SK-N-SH (cell line): Measurements from ENCODE around the gene CHD6. TPM values are rescaled to one million over a fixed set of nuclear protein-coding genes. Genes with fewer than 3 reads are reported as not detected.

Source experiments
- CTCF ChIA-PET: fragments of 300-600, 350-600 bp; formaldehyde crosslinking; extraction: SDS; loops from one replicate; lab custom pipeline; 2021; lab: Yijun Ruan, JAX
- POLR2A ChIA-PET: fragments of 350-600 bp; sonication (Branson Sonifier 250); formaldehyde crosslinking; extraction: SDS; loops from one replicate; lab custom pipeline; 2020; ENCODE audit warnings: antibody characterized with exemption, inconsistent platforms; lab: Yijun Ruan, JAX
- DNase-seq: peaks from one replicate; pipeline ENCODE4 v3.0.0; 2012
- H2AFZ ChIP-seq: fragments of 200-600 bp; sonication (generic); 2 replicates; pipeline ENCODE4 v1.8.1; 2016; ENCODE audit warnings: antibody characterized with exemption, mild to moderate bottlenecking, low read depth
- H3F3A ChIP-seq: fragments of 200-600 bp; sonication (generic); replicated peaks from 2 replicates; pipeline ENCODE3; 2016; ENCODE audit warnings: antibody characterized with exemption, mild to moderate bottlenecking; ENCODE audit not compliant: insufficient read depth
- H3K27ac ChIP-seq, 2 experiments: fragments of 200-500 bp in 1 of 2; fragments of 200-600 bp in 1 of 2; sonication (Bioruptor generic) in 1 of 2; sonication (generic), shearing (Covaris generic) in 1 of 2; 2 replicates each; pipeline versions ENCODE4 v1.5.1 to v1.6.1; 2014 to 2016; ENCODE audit warnings: low read depth in 2 of 2, inconsistent platforms in 1 of 2, low read length in 1 of 2, mild to moderate bottlenecking in 1 of 2, mixed read lengths in 1 of 2
- H3K27me3 ChIP-seq: fragments of 200-600 bp; sonication (generic), shearing (Covaris generic); 2 replicates; pipeline ENCODE4 v1.6.1; 2016; ENCODE audit warnings: mixed run types; ENCODE audit not compliant: insufficient read depth
- H3K36me3 ChIP-seq, 2 experiments: fragments of 200-500 bp in 1 of 2; fragments of 200-600 bp in 1 of 2; sonication (Bioruptor generic) in 1 of 2; sonication (generic) in 1 of 2; replicated peaks in 1 of 2; 2 replicates each; pipeline versions ENCODE3 to v1.5.1; 2014 to 2016; ENCODE audit warnings: low read length in 1 of 2, mild to moderate bottlenecking in 1 of 2; ENCODE audit not compliant: insufficient read depth in 2 of 2, control insufficient read depth in 1 of 2
- H3K4me1 ChIP-seq, 2 experiments: fragments of 200-500 bp in 1 of 2; fragments of 200-600 bp in 1 of 2; sonication (Bioruptor generic) in 1 of 2; sonication (generic), shearing (Covaris generic) in 1 of 2; 2 replicates each; pipeline versions ENCODE4 v1.5.1 to v1.6.1; 2014 to 2016; ENCODE audit warnings: low read depth in 1 of 2, low read length in 1 of 2, mixed run types in 1 of 2; ENCODE audit not compliant: insufficient read depth in 2 of 2, control insufficient read depth in 1 of 2
- H3K4me2 ChIP-seq: fragments of 200-600 bp; sonication (generic), shearing (Covaris generic); 2 replicates; pipeline ENCODE4 v1.6.1; 2017; ENCODE audit warnings: mixed run types
- H3K4me3 ChIP-seq, 2 experiments: fragments of 200-500 bp in 1 of 2; fragments of 200-600 bp in 1 of 2; sonication (Bioruptor generic) in 1 of 2; sonication (generic), shearing (Covaris generic) in 1 of 2; 2 replicates each; pipeline versions ENCODE4 v1.5.1 to v1.8.1; 2014 to 2016; ENCODE audit warnings: low read depth in 2 of 2, inconsistent platforms in 1 of 2, low read length in 1 of 2, mild to moderate bottlenecking in 1 of 2, mixed read lengths in 1 of 2, moderate library complexity in 1 of 2
- H3K79me2 ChIP-seq: fragments of 200-600 bp; sonication (generic); 2 replicates; pipeline ENCODE4 v1.8.1; 2017; ENCODE audit warnings: mild to moderate bottlenecking; ENCODE audit not compliant: insufficient read depth
- H3K9ac ChIP-seq: fragments of 200-600 bp; sonication (generic); 2 replicates; pipeline ENCODE4 v1.6.1; 2017; ENCODE audit warnings: mixed run types
- H3K9me2 ChIP-seq: fragments of 200-600 bp; sonication (generic); 2 replicates; pipeline ENCODE4 v1.6.1; 2017; ENCODE audit warnings: mixed run types
- H3K9me3 ChIP-seq: fragments of 200-600 bp; sonication (generic); 2 replicates; pipeline ENCODE4 v1.6.1; 2017; ENCODE audit warnings: mixed run types, mild to moderate bottlenecking, moderate library complexity
- H4K20me1 ChIP-seq: fragments of 200-600 bp; sonication (generic); 2 replicates; pipeline ENCODE4 v1.6.1; 2017; ENCODE audit warnings: mild to moderate bottlenecking, mixed run types; ENCODE audit not compliant: insufficient read depth
- CTCF ChIP-seq: fragments of 200-600 bp; sonication (generic); IDR thresholded peaks from 2 replicates; pipeline ENCODE4 v1.6.1; 2017; ENCODE audit warnings: antibody characterized with exemption, mild to moderate bottlenecking, moderate library complexity
- ELF1 ChIP-seq: IDR thresholded peaks from 2 replicates; pipeline ENCODE4 v1.4.0; 2012
- FOSL2 ChIP-seq: IDR thresholded peaks from 2 replicates; pipeline ENCODE4 v1.4.0; 2012; ENCODE audit warnings: low read depth, mild to moderate bottlenecking, moderate library complexity, borderline replicate concordance
- FOXJ3 ChIP-seq: sonication (generic); formaldehyde crosslinking; IDR thresholded peaks from 2 replicates; pipeline ENCODE4 v1.5.1; 2020; ENCODE audit warnings: mild to moderate bottlenecking, missing genetic modification reagents
- IRF3 ChIP-seq: fragments of 150-350 bp; IDR thresholded peaks from 2 replicates; pipeline ENCODE4 v1.6.1; 2016; ENCODE audit warnings: mild to moderate bottlenecking, low read depth, low read length
- MXI1 ChIP-seq: IDR thresholded peaks from 2 replicates; pipeline ENCODE4 v1.6.1; 2012; ENCODE audit warnings: mild to moderate bottlenecking, low read depth, low read length, improper control_type of control experiment
- NFIC ChIP-seq: IDR thresholded peaks from 2 replicates; pipeline ENCODE4 v1.4.0; 2012; ENCODE audit warnings: borderline replicate concordance
- NRF1 ChIP-seq: IDR thresholded peaks from 2 replicates; pipeline ENCODE4 v1.6.1; 2012; ENCODE audit warnings: low read depth, mild to moderate bottlenecking, low read length
- RAD21 ChIP-seq: IDR thresholded peaks from 2 replicates; pipeline ENCODE4 v1.6.1; 2012; ENCODE audit warnings: mild to moderate bottlenecking, low read length
- RCOR1 ChIP-seq: fragments of 150-350 bp; IDR thresholded peaks from 2 replicates; pipeline ENCODE4 v1.6.1; 2017; ENCODE audit warnings: antibody characterized with exemption, low read length
- REST ChIP-seq: IDR thresholded peaks from 2 replicates; pipeline ENCODE4 v1.6.1; 2012; ENCODE audit warnings: mild to moderate bottlenecking, low read depth, low read length, moderate library complexity
- RXRA ChIP-seq: IDR thresholded peaks from 2 replicates; pipeline ENCODE4 v1.4.0; 2012; ENCODE audit warnings: low read depth, mild to moderate bottlenecking, borderline replicate concordance
- TCF12 ChIP-seq: IDR thresholded peaks from 2 replicates; pipeline ENCODE4 v1.4.0; 2012
- TEAD4 ChIP-seq: IDR thresholded peaks from 2 replicates; pipeline ENCODE4 v1.4.0; 2012; ENCODE audit warnings: mild to moderate bottlenecking, borderline replicate concordance; ENCODE audit not compliant: insufficient read depth
- ZBTB33 ChIP-seq: IDR thresholded peaks from 2 replicates; pipeline ENCODE4 v1.4.0; 2012; ENCODE audit warnings: low read depth, borderline replicate concordance
- WGBS: methylation state at CpG from one replicate; pipeline ENCODE4 v1.1.6; 2017; ENCODE audit warnings: low lambda C conversion rate; 5-methylcytosine and 5-hydroxymethylcytosine counted together
- polyA plus RNA-seq, 3 experiments: library from polyadenylated mRNA; depleted of rRNA; stranded (reverse); fragments of >200 nt; gene quantifications; 2 replicates each; pipeline ENCODE4 v1.2.3, GENCODE V29; 2012

The CHD6 gene
- polyA plus RNA-seq, 1 of the 3 experiments (the other 2 are of a cell fraction), result 7.1 TPM

DNA sequence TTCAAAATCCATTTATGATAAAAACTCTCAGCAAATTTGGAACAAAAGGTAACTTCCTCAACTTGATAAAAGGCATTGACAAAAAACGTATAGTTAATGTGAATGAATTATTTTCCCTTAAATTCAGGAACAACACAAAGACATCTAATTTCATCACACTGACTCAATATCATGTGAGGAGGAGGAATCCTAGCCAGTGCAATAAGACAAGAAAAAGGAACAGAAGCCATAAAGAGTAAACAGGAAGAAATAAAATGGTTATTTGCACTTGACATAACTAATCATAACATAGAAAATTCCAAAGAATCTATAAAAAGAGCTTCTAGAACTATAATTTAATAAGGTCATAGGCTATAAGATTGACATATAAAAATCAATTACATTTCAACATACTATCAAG, 31.4 kb downstream of the CHD6 start:
- Histone ChIP-seq H2AFZ (no peak overlapping the region), H3K27me3 (no peaks in the 10 kb centered on the region), H3K4me3 (no peak overlapping the region), H3K27ac (no peak overlapping the region), H3F3A (peaks cover 3% of the 10 kb centered on the region), H3K36me3 (peaks cover 2 to 10% of the 10 kb centered on the region in 2 experiments), H3K9ac (no peak overlapping the region), H3K4me1 (no peaks in the 10 kb centered on the region), H3K79me2 (peaks cover 97% of the 10 kb centered on the region), H3K9me2 (no peaks in the 10 kb centered on the region), H4K20me1 (peaks cover 39% of the 10 kb centered on the region), H3K9me3 (peaks cover 6% of the 10 kb centered on the region; the same call in 1 of the 2 replicates), H3K4me2 (no peak overlapping the region)
- DNase-seq, result no peak
- ChIA-PET POLR2A (no interaction called here), CTCF (interaction anchor here (0.7 to 1.2 kb wide), 2 partner anchors 13 to 26 kb away, joined by 3 read pairs; no protein-coding TSS in a partner anchor)
- TF ChIP-seq RAD21 (no peak), NRF1 (no peak), ZBTB33 (no peak), MXI1 (no peak), NFIC (no peak), IRF3 (no peak), TCF12 (no peak), RCOR1 (no peak), REST (no peak), RXRA (no peak), TEAD4 (no peak), CTCF (no peak), FOXJ3 (no peak), ELF1 (no peak), FOSL2 (no peak)
- WGBS, result 83% methylated on average over 1 of the region's 1 CpG
